HG03354 (cell line): ENCODE results near the gene AFAP1L1.

Experiments used
- ATAC-seq: cut with Tn5 transposase; IDR thresholded peaks from one replicate; pipeline ENCODE4 v1.9.1; 2021; ENCODE audit warnings: mild to moderate bottlenecking; ENCODE audit not compliant: unreplicated experiment, poor library complexity, severe bottlenecking

The AFAP1L1 gene

DNA sequence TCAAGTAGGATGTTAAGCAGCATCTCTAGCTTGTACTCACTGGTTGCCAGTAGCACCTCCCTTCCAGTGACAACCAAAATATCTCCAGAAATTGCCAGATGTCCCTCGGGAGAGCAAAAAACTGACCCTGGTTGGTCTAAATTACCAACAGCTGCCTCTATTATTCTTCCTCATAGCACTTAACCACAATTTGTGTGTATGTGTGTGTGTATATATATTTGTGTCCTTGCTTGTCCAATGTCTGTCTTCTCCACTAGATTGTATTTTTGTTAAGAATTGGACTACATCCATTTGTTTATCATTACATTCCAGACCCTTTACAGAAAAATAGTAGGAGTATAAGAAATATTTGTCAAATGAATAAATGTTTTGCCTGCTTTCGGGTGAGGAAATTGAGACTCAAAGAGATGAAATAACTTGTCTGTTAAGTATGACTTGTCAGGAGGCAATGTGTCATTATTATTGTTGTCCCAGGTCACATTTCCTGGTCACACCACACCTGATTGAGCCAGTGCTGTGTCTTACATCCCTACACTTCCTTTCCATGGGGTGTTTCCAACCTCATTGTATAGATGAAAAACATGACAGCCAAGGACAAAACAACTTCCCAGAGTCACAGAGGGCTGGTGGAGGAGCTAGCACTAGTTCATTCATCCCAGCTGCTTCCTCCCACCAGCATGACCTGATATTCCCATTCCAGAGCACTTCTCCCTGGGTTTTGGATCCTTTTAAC is 62.2 kb downstream of the AFAP1L1 start:
- no peak for ATAC-seq

DNA sequence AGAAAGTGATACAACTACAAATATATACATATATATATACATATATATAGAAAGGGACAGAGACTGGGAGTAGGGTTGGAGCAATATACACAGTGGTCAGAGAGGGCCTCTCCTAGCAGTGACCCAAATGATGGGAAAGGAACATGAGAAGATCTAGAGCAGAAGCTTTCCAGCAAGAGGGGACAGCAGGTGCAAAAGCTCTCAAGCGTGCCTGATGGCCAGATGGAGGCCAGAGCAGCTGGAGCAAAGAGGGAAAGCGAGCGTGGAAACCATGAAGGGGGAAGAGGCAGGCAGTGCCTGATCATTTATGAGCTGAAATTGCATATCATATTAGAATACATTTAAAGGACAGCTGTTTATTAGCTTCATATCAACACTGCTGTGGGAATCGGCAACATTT is 66.1 kb downstream of the AFAP1L1 start:
- no peak for ATAC-seq

DNA sequence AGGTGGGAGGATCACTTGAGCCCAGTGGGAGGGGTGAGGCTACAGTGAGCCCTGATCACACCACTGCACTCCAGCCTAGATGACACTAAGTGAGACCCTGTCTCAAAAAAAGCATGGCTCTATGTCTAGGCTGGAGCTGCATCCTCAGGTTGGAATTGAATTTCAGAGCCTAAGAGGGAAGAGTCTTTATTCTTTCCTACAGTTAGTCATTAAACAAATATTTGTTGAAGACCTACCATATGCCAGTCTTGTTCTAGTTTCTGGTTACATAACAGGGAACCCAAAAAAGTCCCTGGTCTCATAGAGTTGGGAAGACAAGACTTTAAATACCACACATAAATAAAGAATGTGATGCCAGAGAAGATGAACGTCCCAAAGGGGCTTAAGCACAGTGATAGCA is 66.7 kb downstream of the AFAP1L1 start:
- ATAC-seq, result no peak

DNA sequence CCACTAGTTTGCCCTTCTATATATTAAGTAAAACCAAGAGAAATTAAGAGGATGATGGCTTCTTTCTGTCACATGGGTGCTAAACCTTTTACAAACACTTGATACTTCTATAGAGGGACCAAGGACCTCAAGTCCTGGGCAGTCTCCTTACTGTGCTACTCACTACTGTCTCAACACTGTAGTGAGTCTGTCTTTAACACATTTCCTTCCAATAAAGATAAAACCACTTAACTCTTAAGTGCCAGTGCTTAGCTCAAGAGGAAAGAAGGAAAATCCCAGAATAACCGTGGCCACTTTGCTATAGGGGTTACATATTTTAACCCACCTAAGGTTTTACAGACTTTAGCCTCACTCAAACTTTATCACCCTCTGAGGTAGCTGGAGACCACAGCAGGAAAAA is 69.3 kb downstream of the AFAP1L1 start:
- ATAC-seq, result no peak

DNA sequence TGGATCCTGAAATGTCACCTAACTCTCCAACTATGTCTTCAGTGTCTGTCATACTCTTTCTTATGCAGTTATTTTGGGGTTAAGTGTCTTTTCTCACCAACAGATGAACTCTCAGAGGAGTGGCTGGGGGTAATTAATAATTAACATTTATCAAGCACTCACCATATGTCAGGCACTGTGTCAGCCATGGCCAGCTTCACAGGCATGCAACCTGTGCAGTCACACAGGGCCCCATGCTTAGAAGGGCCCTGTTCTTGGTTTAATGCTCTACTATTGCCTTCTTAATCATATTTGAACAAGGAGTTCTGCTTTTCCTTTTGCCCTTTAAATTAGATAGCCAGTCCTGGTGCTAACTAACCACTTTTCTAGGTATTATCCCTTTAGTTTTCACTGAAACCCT is 70.2 kb downstream of the AFAP1L1 start:
- peak; percentile 18 for ATAC-seq

DNA sequence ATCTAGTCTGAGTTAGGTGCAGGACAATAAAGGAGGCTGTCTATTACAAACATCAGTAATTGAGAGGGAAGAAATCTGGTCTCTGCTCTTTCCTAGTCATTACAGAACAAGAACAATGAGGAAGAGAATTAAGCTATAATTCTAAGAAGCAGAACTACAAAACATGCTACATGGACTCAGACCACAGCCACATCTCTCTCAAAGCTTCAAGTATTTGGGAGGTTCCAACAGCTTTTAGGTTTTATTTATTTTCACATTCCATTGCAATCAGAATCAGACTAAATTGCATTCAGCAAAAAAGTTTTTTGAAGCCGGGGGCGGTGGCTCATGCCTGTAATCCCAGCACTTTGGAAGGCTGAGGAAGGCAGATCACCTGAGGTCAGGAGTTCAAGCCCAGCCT is 72.5 kb downstream of the AFAP1L1 start:
- no peak for ATAC-seq

DNA sequence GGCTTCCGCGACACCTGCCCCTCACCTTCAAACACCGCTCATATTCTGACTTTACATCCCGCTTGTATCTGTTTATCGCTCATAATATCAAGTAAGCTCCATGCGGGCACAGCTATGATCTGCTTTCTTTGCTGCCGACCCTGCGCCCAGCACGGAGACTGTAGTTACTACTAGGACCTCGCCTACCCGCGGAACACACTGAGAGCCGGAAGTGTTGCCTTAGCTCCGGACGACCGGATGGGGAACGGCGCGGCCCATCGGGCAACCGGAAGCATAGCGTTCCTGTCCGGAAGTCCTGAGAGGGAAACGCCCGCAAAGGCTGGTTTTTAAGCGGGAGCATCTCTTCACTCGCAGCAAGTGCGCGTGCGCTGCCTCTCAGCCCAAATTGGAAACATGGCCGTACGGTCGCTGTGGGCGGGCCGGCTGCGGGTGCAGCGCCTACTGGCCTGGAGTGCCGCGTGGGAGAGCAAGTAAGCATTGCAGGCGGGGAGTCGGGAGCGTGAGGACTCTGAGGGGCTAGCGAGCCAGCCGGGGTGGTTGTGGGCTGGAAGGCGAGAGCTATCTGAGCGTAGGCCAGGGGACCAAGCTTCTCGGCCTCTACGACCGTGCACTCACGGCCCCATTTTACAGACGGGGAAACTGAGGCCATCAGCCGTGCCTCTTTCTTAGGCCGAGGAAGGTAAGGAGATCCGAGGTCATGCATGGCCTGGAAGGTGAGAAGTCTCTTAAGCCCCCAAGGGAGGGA is 73.7 kb downstream of the AFAP1L1 start, which contains the start of gene GRPEL2:
Gene GRPEL2 (plus strand): TSS at position 353 of the 745 bp plus-strand sequence. CDS start 41 bp downstream, at position 394.
- ATAC-seq, result peak; percentile 98

DNA sequence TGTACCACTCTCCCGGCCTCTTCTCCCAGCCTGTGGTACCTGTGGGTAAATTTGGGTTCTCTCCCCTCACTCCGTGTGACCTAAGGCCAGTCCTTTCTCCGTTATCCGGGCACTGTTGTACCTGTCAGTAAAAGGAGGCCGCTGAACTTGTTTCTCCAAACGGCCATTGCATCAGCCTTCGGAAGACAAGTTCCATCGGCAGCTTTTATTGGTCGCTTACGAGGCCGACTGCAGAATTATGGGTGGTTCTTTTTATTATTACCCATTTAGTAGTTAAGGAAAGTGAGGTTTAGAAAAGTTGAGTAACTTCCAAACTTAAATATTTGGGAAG is 74.2 kb downstream of the AFAP1L1 start:
- ATAC-seq, result peak; percentile 5

DNA sequence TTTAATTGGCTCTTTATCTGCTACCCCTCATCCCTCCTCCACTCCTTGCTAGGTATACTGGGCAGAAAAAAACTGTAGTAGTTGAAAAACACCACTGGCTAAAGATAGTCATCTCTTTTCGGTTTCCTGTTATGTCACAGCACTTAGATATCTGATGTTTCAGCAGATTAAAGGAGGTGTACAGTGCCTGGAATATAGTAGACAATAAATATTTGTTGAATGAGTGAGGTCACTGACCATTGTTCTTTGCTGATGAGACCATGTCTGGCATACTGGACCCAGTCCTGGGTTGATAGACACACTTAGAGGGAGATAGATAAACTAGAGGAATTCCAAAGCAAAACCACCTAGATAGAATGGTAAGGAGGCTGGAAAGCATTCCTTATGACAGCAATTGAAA is 76.9 kb downstream of the AFAP1L1 start:
- no peak for ATAC-seq

DNA sequence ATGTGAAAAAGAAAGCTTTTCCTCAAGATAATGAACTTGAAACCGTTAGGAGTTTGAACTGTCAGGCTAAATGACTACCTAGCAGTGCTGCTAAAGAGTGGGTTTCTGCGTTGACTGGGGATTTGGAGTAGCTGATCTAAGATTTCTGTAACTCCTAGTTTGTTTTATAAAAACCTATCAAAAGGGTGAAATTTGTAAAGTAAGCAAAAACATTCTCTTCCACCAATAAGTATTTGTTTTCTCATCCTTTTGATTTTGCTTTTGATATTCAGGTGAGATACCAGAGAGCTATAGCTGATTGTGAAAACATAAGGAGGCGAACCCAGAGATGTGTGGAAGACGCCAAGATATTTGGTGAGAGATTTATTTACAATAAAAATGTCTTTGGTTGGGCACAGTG is 77.7 kb downstream of the AFAP1L1 start:
- no peak for ATAC-seq

DNA sequence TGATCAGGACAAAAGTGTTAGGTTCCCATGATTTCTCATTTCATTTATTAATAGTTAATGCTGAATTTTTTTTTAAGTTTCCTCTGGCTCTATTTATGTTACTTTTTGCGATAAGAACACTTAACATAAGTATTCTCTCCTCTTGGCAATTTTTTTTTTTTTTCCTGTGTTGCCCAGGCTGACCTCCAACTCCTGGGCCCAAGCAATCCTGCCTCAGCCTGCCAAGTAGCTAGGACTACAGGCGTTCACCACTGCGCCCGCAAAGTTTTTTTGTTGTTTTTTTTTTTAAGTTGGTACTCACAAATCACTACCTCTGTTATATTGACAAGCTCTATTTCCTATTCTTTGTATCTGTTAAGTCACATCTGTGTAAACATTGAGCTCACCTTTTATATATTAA is 80.5 kb downstream of the AFAP1L1 start:
- ATAC-seq, result no peak

DNA sequence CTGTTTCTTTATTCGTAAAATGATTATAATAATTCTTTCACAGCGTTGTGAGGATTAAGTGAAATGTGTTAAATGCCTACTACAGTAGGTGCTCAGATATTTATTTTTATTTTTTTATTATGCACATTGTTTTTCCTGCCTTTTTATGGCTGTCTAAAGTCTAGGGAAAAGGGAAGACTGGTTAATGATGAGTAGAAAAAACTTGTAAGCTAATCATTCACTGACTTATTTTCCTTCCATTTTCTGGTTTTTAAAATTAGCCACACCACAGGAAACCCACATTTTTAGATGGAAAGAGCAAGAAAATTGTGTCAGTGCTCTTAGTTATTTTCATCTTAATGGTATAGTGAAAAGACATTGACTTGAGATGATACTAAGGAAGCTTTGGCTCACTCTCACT is 82.3 kb downstream of the AFAP1L1 start:
- ATAC-seq, result no peak

DNA sequence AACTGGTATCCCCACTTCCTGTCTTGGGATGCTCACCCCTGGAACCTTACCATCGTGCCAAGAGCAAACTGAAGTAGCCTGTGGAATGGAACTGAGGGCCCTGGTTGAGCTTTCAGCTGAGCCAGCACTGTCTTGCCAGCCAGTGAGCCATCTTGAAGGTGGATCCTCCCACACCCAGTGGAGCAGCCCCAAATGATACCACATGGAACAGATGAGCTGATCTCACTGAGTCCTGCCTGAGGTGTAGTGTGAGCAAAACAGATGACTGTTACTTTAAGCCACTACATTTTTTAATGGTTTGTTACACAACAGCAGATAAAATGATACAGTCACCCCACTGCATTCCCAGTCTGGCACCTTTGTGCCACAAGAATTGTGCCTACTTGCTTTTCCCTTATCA is 84.0 kb downstream of the AFAP1L1 start:
- no peak for ATAC-seq

DNA sequence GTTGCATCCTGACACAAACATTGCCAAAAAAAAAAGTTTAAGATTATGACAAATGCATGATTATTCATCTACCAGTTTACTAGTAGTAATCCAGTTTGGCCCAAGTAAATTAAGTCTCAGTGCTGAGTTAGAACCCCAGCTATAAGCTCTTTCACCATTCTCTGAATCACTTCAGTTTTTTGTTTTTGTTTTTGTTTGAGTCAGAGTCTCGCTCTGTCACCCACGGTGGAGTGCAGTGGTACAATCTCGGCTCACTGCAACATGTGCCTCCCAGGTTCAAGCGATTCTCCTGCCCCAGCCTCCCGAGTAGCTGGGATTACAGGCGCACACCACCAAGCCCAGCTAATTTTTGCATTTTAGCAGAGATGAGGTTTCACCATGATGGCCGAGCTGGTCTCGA is 84.7 kb downstream of the AFAP1L1 start:
- ATAC-seq, result no peak

DNA sequence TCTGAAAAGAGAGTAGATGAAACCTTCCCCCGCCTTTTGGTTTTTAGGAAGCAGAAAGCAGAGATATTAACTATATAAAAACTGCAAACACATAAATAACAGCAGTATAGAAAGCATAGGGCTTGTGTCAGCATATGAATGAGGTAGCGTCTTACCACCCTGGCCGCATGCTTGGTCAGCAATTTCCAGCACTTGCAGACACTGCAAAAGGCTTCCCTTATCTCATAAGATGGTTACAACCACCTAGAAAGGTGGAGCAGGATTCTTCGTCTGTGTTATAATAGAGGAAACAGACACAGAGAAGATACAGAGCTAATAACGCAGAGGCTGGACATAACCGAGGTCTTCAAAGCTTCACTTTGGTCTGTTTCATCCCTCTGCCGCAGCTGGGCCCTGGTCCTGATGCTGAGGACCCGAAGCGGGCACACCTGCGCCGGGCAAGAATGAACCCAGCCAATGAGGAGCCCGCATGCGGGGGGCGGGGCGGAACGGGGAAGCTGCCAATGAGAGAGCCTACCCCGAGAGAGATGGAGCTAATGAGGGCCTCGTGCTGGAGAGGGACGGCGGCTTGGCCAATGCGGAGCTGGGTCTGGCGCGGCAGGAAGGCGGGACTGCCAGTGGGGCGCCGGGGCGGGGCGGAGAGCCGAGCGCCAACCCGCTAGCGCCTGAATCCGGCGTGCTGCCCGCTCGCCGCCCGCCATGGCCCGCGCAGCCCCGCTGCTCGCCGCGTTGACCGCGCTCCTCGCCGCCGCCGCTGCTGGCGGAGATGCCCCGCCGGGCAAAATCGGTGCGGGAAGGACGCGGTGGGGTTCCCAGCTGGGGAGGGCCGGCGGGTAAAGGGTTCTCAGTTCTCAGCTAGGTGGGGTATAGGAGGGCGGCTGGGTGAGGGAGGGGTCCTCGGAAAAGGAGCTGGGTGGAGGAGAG is 86.0 kb downstream of the AFAP1L1 start, which contains the start of gene PCYOX1L:
Gene PCYOX1L (plus strand): TSS at position 677 of the 924 bp plus-strand sequence. CDS start 23 bp downstream, at position 700.
- peak; percentile 100 for ATAC-seq

DNA sequence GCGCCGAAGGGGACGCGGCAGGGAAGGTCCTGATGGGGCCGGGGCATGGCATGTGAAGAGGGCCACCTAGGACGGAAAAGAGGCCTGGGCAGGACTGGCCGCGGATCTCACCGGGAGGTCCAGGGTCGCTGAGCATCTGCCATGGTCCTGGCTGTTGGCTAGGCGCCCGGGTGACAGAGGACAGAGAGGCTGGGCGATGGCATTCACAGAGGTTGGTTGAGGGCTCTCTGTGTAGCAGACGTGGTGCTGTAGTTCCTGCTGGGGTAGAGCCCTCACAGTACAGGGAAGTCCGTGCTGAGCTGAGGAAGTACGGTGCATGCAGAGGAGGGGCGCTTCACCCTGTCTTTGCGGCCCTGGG is 86.6 kb downstream of the AFAP1L1 start:
- ATAC-seq, result peak; percentile 14

DNA sequence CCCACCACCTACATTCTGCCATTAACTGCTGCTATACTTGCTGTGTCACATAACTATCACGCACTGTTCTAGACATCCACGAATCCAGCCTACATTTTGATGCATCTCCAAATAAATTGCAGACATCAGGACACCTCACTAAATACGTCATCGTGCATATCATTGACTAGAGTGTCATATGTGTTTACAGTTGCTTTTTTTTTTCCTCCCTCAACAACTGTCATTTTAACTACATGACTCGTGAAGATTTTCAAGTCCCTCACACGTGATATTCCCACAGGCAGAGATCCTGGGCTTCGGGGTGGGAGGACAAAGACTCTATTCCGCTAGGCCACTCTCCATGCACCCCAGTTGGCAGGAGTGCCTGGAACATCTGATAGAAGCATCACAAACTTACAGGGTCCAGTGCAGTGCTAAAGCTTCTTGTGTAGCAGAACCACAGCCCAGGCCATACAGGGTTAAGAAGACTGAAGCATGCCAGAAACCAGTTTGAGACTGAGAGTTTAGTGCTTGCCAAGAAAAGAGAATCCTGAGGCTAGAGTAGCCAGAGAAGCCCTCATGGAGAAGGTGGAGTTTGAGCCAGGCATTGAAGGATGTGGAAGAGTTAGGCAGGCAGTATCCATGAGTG is 87.3 kb downstream of the AFAP1L1 start:
- no peak for ATAC-seq

DNA sequence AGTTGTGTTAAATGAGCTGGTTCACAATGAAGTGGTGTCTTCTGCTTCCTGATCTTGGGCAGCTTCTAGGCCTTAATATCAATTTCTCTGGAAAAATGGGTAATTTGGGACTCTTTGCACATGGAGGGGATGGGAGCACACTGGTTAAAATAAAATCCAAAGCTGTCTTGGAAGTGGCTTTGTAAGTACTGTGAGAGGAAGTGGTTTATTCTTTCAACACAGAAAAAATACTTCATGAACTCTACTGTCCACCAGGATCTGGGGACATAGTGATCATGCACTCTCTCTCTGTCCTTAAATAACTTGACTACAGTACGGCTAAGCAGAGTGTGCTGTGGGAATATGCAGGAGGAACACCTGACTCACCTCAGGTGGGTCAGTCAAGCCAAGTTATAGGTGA is 88.6 kb downstream of the AFAP1L1 start:
- ATAC-seq, result no peak

DNA sequence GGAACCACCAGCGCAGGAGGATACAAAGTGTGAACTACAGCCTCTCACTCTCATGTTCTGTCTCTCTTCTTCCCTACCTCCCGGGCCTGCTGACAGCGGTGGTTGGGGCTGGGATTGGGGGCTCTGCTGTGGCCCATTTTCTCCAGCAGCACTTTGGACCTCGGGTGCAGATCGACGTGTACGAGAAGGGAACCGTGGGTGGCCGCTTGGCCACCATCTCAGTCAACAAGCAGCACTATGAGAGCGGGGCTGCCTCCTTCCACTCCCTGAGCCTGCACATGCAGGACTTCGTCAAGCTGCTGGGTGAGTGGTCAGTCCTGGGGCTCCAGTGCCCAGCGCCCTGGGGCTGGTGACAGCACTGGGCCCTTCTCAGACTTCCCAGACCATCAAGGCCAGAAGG is 90.9 kb downstream of the AFAP1L1 start:
- ATAC-seq, result no peak

DNA sequence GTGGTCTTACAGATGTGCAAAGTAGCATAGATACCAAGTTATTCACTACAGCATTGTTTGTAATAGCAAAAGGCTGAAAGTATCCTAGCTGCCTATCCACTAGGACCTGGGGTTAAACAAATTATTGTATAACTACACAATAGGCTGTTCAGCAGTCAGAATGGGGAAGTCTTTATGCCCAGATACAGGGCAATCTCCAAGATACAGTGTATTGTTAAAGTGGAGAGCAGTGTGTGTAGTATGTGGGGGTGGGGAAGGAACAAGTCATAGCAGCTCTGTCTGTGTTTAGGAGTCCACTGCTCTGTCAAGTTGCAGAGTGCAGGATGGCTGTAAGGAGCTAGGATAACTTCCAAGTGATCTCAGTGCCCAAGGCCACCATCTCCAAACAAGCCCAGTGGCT is 91.7 kb downstream of the AFAP1L1 start:
- ATAC-seq, result no peak
